Adrenal gland (tissue), 12 donors: ENCODE measurements around the gene CLCN5. TPM values are rescaled to one million over a fixed set of nuclear protein-coding genes. Genes with fewer than 3 reads are reported as not detected.

Experiments
- DNase-seq, 7 donors: peaks; one replicate each; pipeline ENCODE4 v3.0.0-alpha.2; 2019 to 2020
- H3K27ac ChIP-seq, 5 donors: fragments of 200-600 bp; sonication (generic) in 4 of 5; 1 replicate in 3 of 5; 2 replicates in 2 of 5; pipeline versions ENCODE4 v1.5.1 to v1.8.0; 2016 to 2020; ENCODE audit warnings: mild to moderate bottlenecking in 1 of 5
- H3K27me3 ChIP-seq: fragments of 200-600 bp; 2 replicates; pipeline ENCODE4 v1.8.0; 2021
- H3K36me3 ChIP-seq, 2 donors: fragments of 200-600 bp; replicated peaks in 1 of 2; 1 replicate in 1 of 2; 2 replicates in 1 of 2; pipeline versions ENCODE4 v1.5.1 to v1.8.0; 2018 to 2022
- H3K4me1 ChIP-seq, 2 donors: fragments of 200-600 bp; replicated peaks in 1 of 2; 1 replicate in 1 of 2; 2 replicates in 1 of 2; pipeline versions ENCODE4 v1.5.1 to v1.8.0; 2018 to 2021
- H3K4me3 ChIP-seq, 4 donors: fragments of 200-600 bp; sonication (generic) in 3 of 4; one replicate each; pipeline ENCODE4 v1.5.1; 2016 to 2018
- H3K9me3 ChIP-seq, 3 donors: fragments of 200-600 bp; sonication (generic) in 1 of 3; replicated peaks in 1 of 3; 1 replicate in 2 of 3; 2 replicates in 1 of 3; pipeline versions ENCODE4 v1.5.1 to v1.8.0; 2016 to 2021
- CTCF ChIP-seq, 6 experiments: fragments of 450-650 bp in 4 of 6; fragments of 200-600 bp in 2 of 6; sonication (generic) in 1 of 6; IDR thresholded peaks; 1 replicate in 5 of 6; 2 replicates in 1 of 6; pipeline versions ENCODE4 v1.5.1 to v1.8.0; 2016 to 2021; ENCODE audit warnings: antibody characterized with exemption in 6 of 6, mild to moderate bottlenecking in 2 of 6, moderate library complexity in 1 of 6
- POLR2A ChIP-seq, 2 donors: fragments of 450-650 bp; IDR thresholded peaks; one replicate each; pipeline ENCODE4 v1.6.1; 2017; ENCODE audit warnings: antibody characterized with exemption in 2 of 2, mild to moderate bottlenecking in 2 of 2, moderate library complexity in 1 of 2
- WGBS, 4 donors: extraction: QIAGEN DNeasy Blood & Tissue Kit in 2 of 4; methylation state at CpG; one replicate each; pipeline versions ENCODE4 v1.1.5 to v1.1.7; 2013 to 2017; 5-methylcytosine and 5-hydroxymethylcytosine counted together
- intact Hi-C, 2 donors: fragments of 100-400 bp; cut with DNase I; formaldehyde crosslinking; loops; one replicate each; pipeline versions ENCODE4 v1.14.1 to v1.15.0; 2022 to 2023
- polyA plus RNA-seq, 3 donors: library from polyadenylated mRNA; stranded (reverse); fragments of 200-250 nt in 2 of 3; fragments of 350-450 nt in 1 of 3; fragmentation: Illumina TruSeq in 1 of 3; extraction: RNeasy Lipid Tissue Mini Kit (QIAGEN cat#74804) in 1 of 3; gene quantifications; one replicate each; pipeline ENCODE4 v1.2.3, GENCODE V29; 2013 to 2014
- total RNA-seq, 9 donors: library from RNA; depleted of rRNA in 4 of 9; stranded (reverse); fragments of >200 nt in 4 of 9; fragments of 120-200 nt in 1 of 9; fragmentation: NEBNext Ultra II Directional in 1 of 9; extraction: Animal tissue kit (Norgen Biotek cat#: 25700) in 1 of 9; gene quantifications; one replicate each; pipeline versions ENCODE4 v1.1.0 to v1.2.4, GENCODE V29; 2013 to 2023
- donor health status: healthy with polysubstance abuse.
- donor health status: Bipolar disorder and iron deficiency.
- donor health status: DM: yes; HTN: yes; CAD: no.
- donor health status: DM: no; HTN: no; CAD: no.
- donor health status: DM: no; HTN: no; CAD: no.
- donor health status: DM: yes; HTN: yes; CAD: no.

CLCN5 gene
- total and polyA plus RNA-seq, 12 donors: 3.3 to 17.3 (median 8.6) TPM

- Histone ChIP-seq H3K36me3 (no peaks in the 10 kb centered on the region), H3K27me3 (peaks cover 7% of the 10 kb centered on the region), H3K27ac (no peak overlapping the region), H3K4me3 (no peak overlapping the region), H3K9me3 (no peaks in the 10 kb centered on the region), H3K4me1 (peaks cover 0 to 3% of the 10 kb centered on the region in 2 donors)
- 55 to 91% (median 74%) methylated on average over 2 of the region's 2 CpGs for WGBS, 4 donors
- no peak for TF ChIP-seq CTCF (IDR thresholded peaks at IDR 0.05)
- intact Hi-C loops: no loop called here
- no peak for DNase-seq
Measured at GRCh38 chrX:49959602-49960001, 37.2 kb downstream of the CLCN5 start.

- peaks cover 7% of the 10 kb centered on the region for H3K27me3 ChIP-seq
- WGBS, 4 donors: 58 to 81% (median 63%) methylated on average over 1 of the region's 1 CpG
- no peaks in the 10 kb centered on the region for H3K36me3 ChIP-seq
- TF ChIP-seq CTCF (IDR thresholded peaks at IDR 0.05) (no peak), POLR2A (IDR thresholded peaks at IDR 0.05) (no peak)
- no peak for DNase-seq
- H3K4me1 ChIP-seq: peaks cover 0 to 3% of the 10 kb centered on the region in 2 donors
- H3K4me3 ChIP-seq: no peak overlapping the region
- intact Hi-C loops: no loop called here
- H3K27ac ChIP-seq: no peak overlapping the region
- no peaks in the 10 kb centered on the region for H3K9me3 ChIP-seq
Measured at GRCh38 chrX:49960061-49960460, 37.7 kb downstream of the CLCN5 start.

- no peak for TF ChIP-seq POLR2A (IDR thresholded peaks at IDR 0.05)
- TF ChIP-seq CTCF (IDR thresholded peaks at IDR 0.05): no peak
- intact Hi-C loops: no loop called here
- no peak for DNase-seq
Measured at GRCh38 chrX:49970674-49971073, 48.3 kb downstream of the CLCN5 start.

GRCh38 chrX:49972328-49972860 is 50.0 kb downstream of the CLCN5 start:
- Histone ChIP-seq H3K36me3 (no peaks in the 10 kb centered on the region), H3K27me3 (no peaks in the 10 kb centered on the region), H3K4me3 (no peak overlapping the region), H3K9me3 (peaks cover 0 to 5% (median 0%) of the 10 kb centered on the region in 3 donors), H3K27ac (no peak overlapping the region), H3K4me1 (no peaks in the 10 kb centered on the region)
- DNase-seq: no peak
- intact Hi-C loops: no loop called here
- no peak for TF ChIP-seq CTCF (IDR thresholded peaks at IDR 0.05)
- no peak for TF ChIP-seq POLR2A (IDR thresholded peaks at IDR 0.05)
- WGBS, 4 donors: 85 to 91% (median 88%) methylated on average over 5 of the region's 5 CpGs

More at GRCh38 chrX:49970674-49971073, 48.3 kb downstream of the CLCN5 start:
- no peaks in the 10 kb centered on the region for H3K36me3 ChIP-seq
- H3K27me3 ChIP-seq: no peaks in the 10 kb centered on the region
- no peaks in the 10 kb centered on the region for H3K4me1 ChIP-seq
- H3K27ac ChIP-seq: no peak overlapping the region
- peaks cover 0 to 5% (median 0%) of the 10 kb centered on the region in 3 donors for H3K9me3 ChIP-seq
- WGBS, 4 donors: 76 to 81% (median 77%) methylated on average over 2 of the region's 2 CpGs
- H3K4me3 ChIP-seq: no peak overlapping the region
